ENCODE results near the gene TRIML1. TPM values are rescaled to one million over a fixed set of nuclear protein-coding genes. Genes with fewer than 3 reads are reported as not detected.

TRIML1 gene
- total and polyA plus RNA-seq, 2 of the 8 experiments (the other 6 are each of a cell fraction or from before 2014, with no cell fraction given): not detected

GRCh38 chr4:188187106-188187505 lies 47.9 kb downstream of the TRIML1 start:
- DNase-seq (ENCODE audit: low read depth in 1 of 2, low spot score in 2 of 2) (no peak), FAIRE-seq (no peak)
- no peak overlapping the region for H2BK5ac ChIP-seq (ENCODE audit: low read depth, low read length)
- H3K4me2 ChIP-seq (ENCODE audit: insufficient read depth in 1 of 2, low read depth in 2 of 2, low read length in 2 of 2): no peak overlapping the region
- no peak overlapping the region for H2BK20ac ChIP-seq (ENCODE audit: low read length)
- H3K4ac ChIP-seq (replicated peaks; ENCODE audit: insufficient read length, low read depth, low read length): no peak overlapping the region
- no peak overlapping the region for H3K14ac ChIP-seq (ENCODE audit: insufficient read length)
- POLR2A ChIA-PET (ENCODE audit: partially characterized antibody): interaction anchor here (0.9 to 1.1 kb wide), 2 partner anchors 79 to 191 kb away, joined by 3 read pairs; partner anchors contain the start of gene ZFP42
- H3K27me3 ChIP-seq (replicated peaks in 1 of 4; ENCODE audit: control insufficient read depth in 3 of 4, extremely low read depth in 1 of 4, insufficient read depth in 3 of 4, low read length in 3 of 4): no peaks in the 10 kb centered on the region
- no peaks in the 10 kb centered on the region for H3K79me2 ChIP-seq (ENCODE audit: control insufficient read depth in 1 of 2, insufficient read depth in 2 of 2, low read length in 2 of 2)
- no peaks in the 10 kb centered on the region for H3K4me1 ChIP-seq (replicated peaks in 1 of 4; ENCODE audit: control insufficient read depth in 3 of 4, insufficient read depth in 4 of 4, low read length in 3 of 4)
- WGBS, 2 experiments (ENCODE audit: extremely low coverage in 1 of 2, insufficient coverage in 1 of 2, insufficient read length in 1 of 2, insufficient replicate concordance in 2 of 2, low coverage in 1 of 2, low lambda C conversion rate in 2 of 2, missing lambda C conversion rate in 1 of 2): 86% methylated on average over 2 of the region's 2 CpGs; no CpG with 5 or more reads in 1 of the 2 experiments
- H3K36me3 ChIP-seq (ENCODE audit: control insufficient read depth in 2 of 4, insufficient read depth in 4 of 4, low read length in 3 of 4): no peaks in the 10 kb centered on the region
- no peak overlapping the region for H3K4me3 ChIP-seq (ENCODE audit: extremely low read depth in 1 of 4, insufficient read depth in 2 of 4, low read depth in 3 of 4, low read length in 4 of 4)
- no peak overlapping the region for H3K27ac ChIP-seq (ENCODE audit: low read depth, low read length)
- H3K79me1 ChIP-seq (ENCODE audit: low read depth, low read length): no peaks in the 10 kb centered on the region
- no peak overlapping the region for H2AK5ac ChIP-seq (ENCODE audit: low read depth, low read length)
- no peaks in the 10 kb centered on the region for H4K20me1 ChIP-seq (replicated peaks in 1 of 2; ENCODE audit: control insufficient read depth in 1 of 2, insufficient read depth in 2 of 2, low read length in 2 of 2)
- H3K9me3 ChIP-seq (ENCODE audit: insufficient read depth in 2 of 2, low read depth in 1 of 2, low read length in 1 of 2): no peaks in the 10 kb centered on the region
- no peak overlapping the region for H2BK120ac ChIP-seq (replicated peaks; ENCODE audit: low read depth, low read length)
- H3K9ac ChIP-seq (replicated peaks in 1 of 4; ENCODE audit: extremely low read depth in 1 of 4, low read depth in 3 of 4, low read length in 3 of 4): no peak overlapping the region
- H2BK15ac ChIP-seq (ENCODE audit: low read length): no peak overlapping the region
- no peaks in the 10 kb centered on the region for H3K23me2 ChIP-seq (ENCODE audit: low read depth, low read length)
- no peak overlapping the region for H2AFZ ChIP-seq (ENCODE audit: low read length)
- H4K8ac ChIP-seq (ENCODE audit: extremely low read depth, insufficient read depth, low read length): no peak overlapping the region
- H4K5ac ChIP-seq (ENCODE audit: insufficient read length, low read depth, low read length): no peak overlapping the region
- H4K91ac ChIP-seq (replicated peaks; ENCODE audit: insufficient read length, low read length): no peak overlapping the region
- H3K18ac ChIP-seq (ENCODE audit: extremely low read depth, low read length): no peak overlapping the region
- CTCF ChIA-PET (ENCODE audit: partially characterized antibody): interaction anchor here (1.0 to 1.8 kb wide), 3 partner anchors 9 to 257 kb away, joined by 3 to 5 read pairs (median 3); no protein-coding TSS in a partner anchor
- no peak overlapping the region for H3K23ac ChIP-seq (ENCODE audit: insufficient read length)
- H3K56ac ChIP-seq (replicated peaks; ENCODE audit: insufficient read length, low read depth, low read length): no peak overlapping the region
- H2BK12ac ChIP-seq (ENCODE audit: low read depth, low read length): no peak overlapping the region
- TF ChIP-seq EGR1 (IDR thresholded peaks at IDR 0.05; ENCODE audit: borderline replicate concordance, low read depth, low read length): no peak
- no peak for TF ChIP-seq PHF8 (conservative IDR thresholded peaks at IDR 0.05; ENCODE audit: low read depth, low read length)
- TF ChIP-seq TBP (IDR thresholded peaks at IDR 0.05; ENCODE audit: low read depth, low read length): no peak
- TF ChIP-seq NANOG (IDR thresholded peaks at IDR 0.05; ENCODE audit: insufficient read depth, low read depth, low read length, poor library complexity, severe bottlenecking): no peak
- TF ChIP-seq RXRA (IDR thresholded peaks at IDR 0.05; ENCODE audit: insufficient read depth, low read depth, low read length): no peak
- TF ChIP-seq SIX5 (IDR thresholded peaks at IDR 0.05; ENCODE audit: low read depth, low read length): no peak
- TF ChIP-seq ATF2 (IDR thresholded peaks at IDR 0.05; ENCODE audit: low read length): no peak

Measured in H1 (cell line).